ENCODE measurements around the gene DICER1. TPM values are rescaled to one million over a fixed set of nuclear protein-coding genes. Genes with fewer than 3 reads are reported as not detected.

DICER1 gene
- total RNA-seq, 2 donors from 2014 or later, result 47.7 to 85.0 TPM

DNA sequence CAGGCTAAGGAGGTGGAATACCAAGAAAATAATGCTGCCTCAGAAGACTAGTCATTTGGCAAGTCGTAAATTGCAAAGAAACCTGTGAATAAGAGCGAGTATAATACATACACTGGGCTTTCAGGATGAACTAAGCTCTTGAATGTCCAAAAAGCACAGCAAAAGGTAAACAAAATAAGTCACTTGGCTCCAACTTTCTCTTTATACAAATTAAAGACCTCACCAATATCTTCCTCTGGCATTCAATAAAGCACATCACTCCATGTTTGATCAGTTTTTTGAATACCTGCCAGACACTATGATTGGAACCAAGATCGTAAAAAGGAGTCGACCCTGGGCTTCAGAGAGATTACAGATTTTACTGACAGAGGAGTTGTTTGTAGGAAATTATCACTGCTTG, 3.5 kb downstream of the DICER1 start:
- whole genome bisulfite sequencing, 2 donors, result 52 to 53% methylated on average over 4 of the region's 4 CpGs
- no peaks in the 10 kb centered on the region for H3K9me3 ChIP-seq
- peaks cover 63% of the 10 kb centered on the region for H3K4me1 ChIP-seq

DNA sequence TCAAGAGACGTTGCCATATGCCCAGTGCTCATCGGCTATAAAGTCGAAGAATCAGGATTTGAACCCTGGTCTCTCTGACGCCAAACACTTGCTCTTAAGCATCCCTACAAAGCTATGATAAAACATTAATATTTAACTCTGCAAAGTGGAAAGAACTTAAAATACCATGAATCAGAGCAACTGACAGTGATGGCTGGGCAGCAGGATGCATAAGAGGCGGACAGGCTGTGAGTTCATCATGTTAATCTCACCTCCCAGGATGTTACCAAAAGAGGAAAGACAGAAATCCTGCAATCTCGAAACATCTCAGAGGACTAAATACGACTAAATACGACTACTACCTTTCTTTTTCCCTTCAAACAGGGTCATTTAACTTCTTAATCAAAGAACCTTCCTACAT, 5.8 kb downstream of the DICER1 start:
- peaks cover 64% of the 10 kb centered on the region for H3K4me1 ChIP-seq
- TF ChIP-seq, protein P1, sequence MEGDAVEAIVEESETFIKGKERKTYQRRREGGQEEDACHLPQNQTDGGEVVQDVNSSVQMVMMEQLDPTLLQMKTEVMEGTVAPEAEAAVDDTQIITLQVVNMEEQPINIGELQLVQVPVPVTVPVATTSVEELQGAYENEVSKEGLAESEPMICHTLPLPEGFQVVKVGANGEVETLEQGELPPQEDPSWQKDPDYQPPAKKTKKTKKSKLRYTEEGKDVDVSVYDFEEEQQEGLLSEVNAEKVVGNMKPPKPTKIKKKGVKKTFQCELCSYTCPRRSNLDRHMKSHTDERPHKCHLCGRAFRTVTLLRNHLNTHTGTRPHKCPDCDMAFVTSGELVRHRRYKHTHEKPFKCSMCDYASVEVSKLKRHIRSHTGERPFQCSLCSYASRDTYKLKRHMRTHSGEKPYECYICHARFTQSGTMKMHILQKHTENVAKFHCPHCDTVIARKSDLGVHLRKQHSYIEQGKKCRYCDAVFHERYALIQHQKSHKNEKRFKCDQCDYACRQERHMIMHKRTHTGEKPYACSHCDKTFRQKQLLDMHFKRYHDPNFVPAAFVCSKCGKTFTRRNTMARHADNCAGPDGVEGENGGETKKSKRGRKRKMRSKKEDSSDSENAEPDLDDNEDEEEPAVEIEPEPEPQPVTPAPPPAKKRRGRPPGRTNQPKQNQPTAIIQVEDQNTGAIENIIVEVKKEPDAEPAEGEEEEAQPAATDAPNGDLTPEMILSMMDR (IDR thresholded peaks at IDR 0.05), result no peak
- no peak for TF ChIP-seq POLR2A (IDR thresholded peaks at IDR 0.05)
- 64 to 70% methylated on average over 8 of the region's 8 CpGs for WGBS, 2 donors
- intact Hi-C loops (cut with DNase I), result no loop called here
- H3K9me3 ChIP-seq, result no peaks in the 10 kb centered on the region
- H3K36me3 ChIP-seq (replicated peaks in 1 of 2; ENCODE audit: insufficient read depth in 1 of 2, low read depth in 2 of 2), result no peaks in the 10 kb centered on the region
- DNase-seq (no peak), ATAC-seq (no peak)
- no peaks in the 10 kb centered on the region for H3K27me3 ChIP-seq
- no peak overlapping the region for H3K27ac ChIP-seq
- no peak overlapping the region for H3K4me3 ChIP-seq

More for the DNA sequence above, 3.5 kb downstream of the DICER1 start:
- ATAC-seq (no peak), DNase-seq (no peak)
- H3K27me3 ChIP-seq, result no peaks in the 10 kb centered on the region
- no peak overlapping the region for H3K4me3 ChIP-seq
- intact Hi-C loops (cut with DNase I), result no loop called here
- TF ChIP-seq, protein P1 (IDR thresholded peaks at IDR 0.05), result no peak
- TF ChIP-seq POLR2A (IDR thresholded peaks at IDR 0.05), result no peak
- peak overlapping the region in 1 of 4 donors; percentile 18 for H3K27ac ChIP-seq
- H3K36me3 ChIP-seq (replicated peaks in 1 of 2; ENCODE audit: insufficient read depth in 1 of 2, low read depth in 2 of 2), result no peaks in the 10 kb centered on the region

DNA sequence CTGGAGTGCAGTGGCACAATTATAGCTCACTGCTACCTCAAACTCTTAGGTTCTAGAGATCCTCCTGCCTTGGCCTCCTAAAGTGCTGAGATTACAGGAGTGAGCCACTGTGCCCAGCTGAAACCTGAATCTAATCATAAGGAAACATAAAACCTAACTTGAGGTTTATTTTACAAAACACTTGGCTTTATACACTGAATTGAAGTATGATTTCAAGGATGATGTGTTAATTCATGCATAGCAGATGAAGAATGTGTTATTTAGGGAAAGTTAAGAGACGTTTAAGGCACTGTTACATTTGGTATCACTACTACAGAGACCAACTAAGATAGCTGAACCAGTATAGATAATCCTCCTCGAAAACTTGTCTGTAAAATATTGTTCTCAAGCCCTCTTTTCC, 6.4 kb downstream of the DICER1 start:
- Histone ChIP-seq H3K9me3 (no peaks in the 10 kb centered on the region), H3K27ac (no peak overlapping the region)
- no peak for TF ChIP-seq POLR2A (IDR thresholded peaks at IDR 0.05)
- TF ChIP-seq, protein P1 (IDR thresholded peaks at IDR 0.05), result no peak

DNA sequence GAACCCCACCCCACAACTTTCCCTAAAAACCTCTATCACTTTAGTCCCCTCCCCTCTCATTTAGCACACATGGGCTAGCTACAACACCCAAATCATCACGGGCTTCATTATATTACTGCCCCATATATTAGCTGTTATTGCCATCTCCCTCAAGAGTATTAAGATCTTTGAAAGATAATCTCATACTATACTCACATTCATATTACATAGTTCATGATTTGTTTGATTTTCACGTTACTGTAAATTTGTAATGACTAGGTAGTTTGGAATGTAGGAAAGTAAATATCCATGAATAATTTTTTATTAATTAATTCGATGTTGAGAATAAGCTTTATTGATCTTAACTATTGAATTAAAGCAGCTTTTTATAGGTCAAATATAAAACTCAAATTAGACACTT, 7.9 kb downstream of the DICER1 start:
- TF ChIP-seq POLR2A (IDR thresholded peaks at IDR 0.05), result no peak
- TF ChIP-seq, protein P1 (IDR thresholded peaks at IDR 0.05), result no peak
- Histone ChIP-seq H3K4me3 (no peak overlapping the region), H3K27ac (no peak overlapping the region), H3K9me3 (no peaks in the 10 kb centered on the region), H3K4me1 (peaks cover 61% of the 10 kb centered on the region), H3K27me3 (no peaks in the 10 kb centered on the region), H3K36me3 (replicated peaks in 1 of 2; ENCODE audit: insufficient read depth in 1 of 2, low read depth in 2 of 2) (no peaks in the 10 kb centered on the region)
- 24 to 41% methylated on average over 3 of the region's 3 CpGs for WGBS, 2 donors
- DNase-seq (no peak), ATAC-seq (no peak)
- intact Hi-C loops (cut with DNase I), result no loop called here

More for the DNA sequence above, 6.4 kb downstream of the DICER1 start:
- 47% methylated on average over 2 of the region's 2 CpGs for WGBS, 2 donors
- peaks cover 70% of the 10 kb centered on the region for H3K4me1 ChIP-seq
- no peak overlapping the region for H3K4me3 ChIP-seq
- ATAC-seq (no peak), DNase-seq (no peak)
- no peaks in the 10 kb centered on the region for H3K27me3 ChIP-seq
- intact Hi-C loops (cut with DNase I), result no loop called here
- no peaks in the 10 kb centered on the region for H3K36me3 ChIP-seq (replicated peaks in 1 of 2; ENCODE audit: insufficient read depth in 1 of 2, low read depth in 2 of 2)

DNA sequence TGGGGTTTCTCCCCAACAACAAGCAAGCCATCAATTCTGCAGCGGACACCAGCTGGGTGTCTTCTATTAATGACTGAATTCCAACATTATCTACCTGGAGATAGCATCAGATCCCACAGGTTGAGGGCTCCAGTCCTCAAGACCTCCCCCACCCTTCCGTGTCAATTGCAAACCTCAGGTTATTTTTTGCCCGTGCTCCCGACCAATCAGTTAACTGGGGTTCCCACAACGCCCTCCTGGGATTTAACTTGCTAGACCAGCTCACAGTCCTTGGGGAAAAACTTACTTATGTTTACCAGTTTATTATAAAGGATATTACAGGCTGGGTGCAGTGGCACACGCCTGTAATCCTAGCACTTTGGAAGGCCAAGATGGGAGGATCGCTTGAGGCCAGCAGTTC, 9.7 kb downstream of the DICER1 start:
- H3K4me1 ChIP-seq, result peaks cover 56% of the 10 kb centered on the region

More for the DNA sequence above, 9.7 kb downstream of the DICER1 start:
- 80 to 96% methylated on average over 7 of the region's 7 CpGs for WGBS, 2 donors
- ATAC-seq (no peak), DNase-seq (no peak)
- Histone ChIP-seq H3K36me3 (replicated peaks in 1 of 2; ENCODE audit: insufficient read depth in 1 of 2, low read depth in 2 of 2) (no peaks in the 10 kb centered on the region), H3K27me3 (no peaks in the 10 kb centered on the region), H3K4me3 (no peak overlapping the region), H3K27ac (peak overlapping the region in 1 of 4 donors; percentile 65), H3K9me3 (no peaks in the 10 kb centered on the region)
- intact Hi-C loops (cut with DNase I), result no loop called here
- no peak for TF ChIP-seq POLR2A (IDR thresholded peaks at IDR 0.05)
- TF ChIP-seq, protein P1 (IDR thresholded peaks at IDR 0.05), result no peak
